ENCODE results near the gene RIPOR1.
"Not testable (repeated sequence)": the region's sequence is repeated elsewhere in the genome, so short reads cannot be mapped to it uniquely, and the experiment has no call there.

Gene RIPOR1

DNA sequence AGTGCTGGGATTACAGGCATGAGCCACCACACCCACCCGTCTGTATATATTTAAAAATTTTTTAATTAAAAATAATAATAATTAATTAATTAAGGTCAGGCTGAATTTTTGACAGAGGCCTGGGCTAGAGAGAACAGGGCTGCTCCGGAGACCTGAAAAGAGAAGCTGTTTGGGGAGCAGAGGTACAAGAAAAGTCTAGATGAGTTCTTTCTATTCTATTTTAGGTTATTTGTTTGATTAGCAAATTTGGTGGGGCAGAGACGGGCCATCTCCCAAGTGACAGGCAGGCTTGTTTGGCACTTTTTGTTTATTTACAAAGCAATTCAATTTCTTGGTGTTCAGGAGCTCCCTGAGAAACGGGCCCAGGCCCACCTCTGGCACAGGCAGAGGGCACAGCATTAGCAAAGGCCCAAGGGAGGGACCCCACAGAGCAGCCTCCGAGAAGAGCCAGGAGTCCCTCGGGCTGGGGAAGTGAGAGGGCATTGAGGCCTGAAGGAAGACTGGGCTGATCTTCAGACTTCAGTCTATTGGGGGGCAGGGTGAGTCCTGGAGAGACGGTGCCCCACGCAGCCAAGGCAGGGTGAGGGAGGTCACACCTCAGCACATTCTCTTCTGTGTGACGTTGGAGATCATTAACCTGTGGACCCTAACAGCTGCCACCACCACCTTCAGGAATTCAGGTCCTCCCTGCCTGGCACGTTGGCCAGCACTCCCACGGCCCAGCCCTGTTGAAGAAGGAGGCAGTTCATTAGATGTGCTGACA lies 10.8 kb upstream of the RIPOR1 start:
- no peak for DNase-seq

GRCh38 chr16:67518676-67519075 lies 10.0 kb upstream of the RIPOR1 start:
- no peak for DNase-seq

DNA sequence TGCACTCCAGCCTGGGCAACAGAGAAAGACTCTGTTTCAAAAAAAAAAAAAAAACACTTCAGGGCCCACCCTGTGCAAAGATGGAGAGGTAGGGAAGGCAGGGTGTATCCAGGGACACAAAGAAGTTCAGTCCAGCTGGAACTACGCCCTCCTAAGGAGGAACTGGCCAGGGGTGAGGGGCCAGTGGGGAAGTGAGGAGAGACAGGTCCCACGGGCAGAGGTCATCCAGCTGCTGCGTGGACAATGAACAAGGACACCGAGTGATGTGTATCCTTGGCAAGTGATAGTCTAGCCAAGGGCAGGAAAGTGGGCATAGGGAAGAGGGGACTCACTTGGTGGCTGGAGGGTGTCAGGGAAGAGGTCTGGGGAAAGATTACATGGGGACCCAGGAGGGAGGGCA lies 9.4 kb upstream of the RIPOR1 start:
- DNase-seq = no peak

- peak; percentile 50 for DNase-seq
Observed at GRCh38 chr16:67521095-67521804, 7.4 kb upstream of the RIPOR1 start.

GRCh38 chr16:67525176-67525860 lies 3.3 kb upstream of the RIPOR1 start:
- DNase-seq = no peak

DNA sequence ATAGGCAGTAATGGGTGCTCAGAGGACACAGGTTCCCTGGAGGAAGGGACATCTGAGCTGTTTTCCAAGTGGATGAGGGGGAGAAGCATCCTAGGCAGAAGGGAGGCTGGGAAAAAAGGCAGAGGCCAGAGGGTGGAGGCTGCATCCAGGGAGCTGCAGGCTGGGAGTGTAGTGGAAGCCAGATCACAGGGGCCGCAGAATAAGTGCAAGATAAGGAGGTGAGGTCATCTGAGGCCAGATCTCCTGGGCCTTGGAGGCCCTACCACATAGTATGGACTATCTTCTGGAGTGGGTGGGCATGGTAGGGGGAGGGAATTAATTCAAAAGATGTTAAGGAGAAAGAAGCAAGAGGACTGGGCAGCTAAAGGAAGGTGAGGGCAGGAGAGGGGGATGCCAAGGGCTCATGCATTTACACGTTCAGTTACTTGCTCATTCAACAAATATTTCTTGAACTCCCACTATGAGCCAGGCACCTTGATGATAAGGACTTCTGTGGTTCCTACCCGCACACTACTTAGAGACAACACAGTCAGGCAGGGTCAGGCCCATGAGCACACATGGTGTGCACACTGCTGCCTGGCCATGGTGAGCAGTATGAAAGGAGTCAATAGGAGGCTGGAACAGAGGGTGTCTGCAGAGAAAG lies 2.4 kb upstream of the RIPOR1 start:
- DNase-seq = no peak

GRCh38 chr16:67528870-67529581 lies 397 bp downstream of the RIPOR1 start:
- no peak for DNase-seq

- no peak for DNase-seq
Observed at GRCh38 chr16:67529582-67530012, 968 bp downstream of the RIPOR1 start.

GRCh38 chr16:67530013-67530939 lies 1.6 kb downstream of the RIPOR1 start:
- DNase-seq = no peak

DNA sequence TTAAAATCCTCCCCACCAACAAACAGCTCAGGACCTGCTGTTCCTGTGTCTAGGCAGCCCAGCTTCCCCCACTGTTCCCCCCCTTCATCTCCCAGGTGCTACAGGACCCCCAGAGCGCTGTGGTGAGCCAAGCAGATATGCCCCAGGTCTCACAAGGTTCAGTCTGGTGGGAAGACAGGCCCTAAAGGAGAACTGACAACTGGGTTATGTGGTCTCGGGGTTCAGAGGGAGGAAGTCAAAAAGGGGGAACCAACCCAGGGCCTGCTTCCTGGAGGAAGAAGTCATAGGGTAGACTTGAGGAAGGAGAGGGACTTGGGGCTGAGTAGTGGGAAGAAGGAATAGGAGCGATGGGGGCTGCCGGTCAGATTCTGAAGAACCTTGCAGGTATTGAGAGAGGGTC lies 2.6 kb downstream of the RIPOR1 start:
- no peak for DNase-seq

DNA sequence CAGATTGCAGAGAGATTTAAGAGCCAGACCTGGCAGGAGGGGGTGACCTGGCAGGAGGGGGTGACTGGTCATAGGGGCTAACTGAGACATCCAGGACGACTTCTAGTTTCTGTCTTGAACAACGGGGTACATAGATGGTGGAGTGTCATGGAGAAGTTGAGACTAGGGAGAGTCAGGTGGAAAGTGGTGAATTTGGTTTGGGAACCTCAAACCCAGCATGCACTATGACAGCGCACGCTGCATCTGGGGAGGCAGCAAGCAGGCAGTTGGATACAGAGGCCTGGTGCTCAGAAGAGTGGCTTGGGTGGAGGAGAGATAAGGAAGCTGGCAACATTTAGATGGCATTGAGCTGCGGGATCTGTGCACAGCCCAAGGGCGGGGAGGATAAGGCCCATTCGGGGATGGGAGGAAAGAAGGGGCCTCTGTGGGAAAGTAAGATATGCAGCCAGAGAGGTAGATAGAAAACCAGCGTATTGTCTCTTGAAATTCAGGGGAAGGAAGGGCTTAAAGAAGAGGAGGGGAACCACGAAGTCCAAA lies 4.5 kb downstream of the RIPOR1 start:
- DNase-seq = no peak

- not testable (repeated sequence) for DNase-seq
Observed at GRCh38 chr16:67533987-67534386, 5.4 kb downstream of the RIPOR1 start.

- no peak for DNase-seq
Observed at GRCh38 chr16:67534431-67534830, 5.8 kb downstream of the RIPOR1 start.

- DNase-seq = no peak
Observed at GRCh38 chr16:67535201-67535600, 6.6 kb downstream of the RIPOR1 start.

DNA sequence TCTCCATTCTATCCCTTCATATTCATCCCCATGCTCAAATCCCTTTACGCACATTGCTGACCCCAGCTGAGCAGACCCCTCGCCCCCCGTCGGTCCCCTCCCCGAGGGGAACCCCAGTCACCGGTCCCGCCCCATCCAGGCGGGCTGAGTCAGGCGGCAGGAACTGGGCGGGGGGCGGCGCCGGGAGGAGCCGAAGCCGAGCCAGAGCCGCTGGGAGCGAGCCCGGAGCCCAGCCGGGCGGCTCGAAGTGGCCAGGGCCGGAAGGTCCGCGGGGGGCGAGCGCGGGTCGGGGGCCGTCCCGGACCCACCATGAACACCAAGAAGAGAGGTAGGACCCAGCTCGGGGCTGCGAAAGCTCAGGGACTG lies 8.6 kb downstream of the RIPOR1 start:
- no peak for DNase-seq

DNA sequence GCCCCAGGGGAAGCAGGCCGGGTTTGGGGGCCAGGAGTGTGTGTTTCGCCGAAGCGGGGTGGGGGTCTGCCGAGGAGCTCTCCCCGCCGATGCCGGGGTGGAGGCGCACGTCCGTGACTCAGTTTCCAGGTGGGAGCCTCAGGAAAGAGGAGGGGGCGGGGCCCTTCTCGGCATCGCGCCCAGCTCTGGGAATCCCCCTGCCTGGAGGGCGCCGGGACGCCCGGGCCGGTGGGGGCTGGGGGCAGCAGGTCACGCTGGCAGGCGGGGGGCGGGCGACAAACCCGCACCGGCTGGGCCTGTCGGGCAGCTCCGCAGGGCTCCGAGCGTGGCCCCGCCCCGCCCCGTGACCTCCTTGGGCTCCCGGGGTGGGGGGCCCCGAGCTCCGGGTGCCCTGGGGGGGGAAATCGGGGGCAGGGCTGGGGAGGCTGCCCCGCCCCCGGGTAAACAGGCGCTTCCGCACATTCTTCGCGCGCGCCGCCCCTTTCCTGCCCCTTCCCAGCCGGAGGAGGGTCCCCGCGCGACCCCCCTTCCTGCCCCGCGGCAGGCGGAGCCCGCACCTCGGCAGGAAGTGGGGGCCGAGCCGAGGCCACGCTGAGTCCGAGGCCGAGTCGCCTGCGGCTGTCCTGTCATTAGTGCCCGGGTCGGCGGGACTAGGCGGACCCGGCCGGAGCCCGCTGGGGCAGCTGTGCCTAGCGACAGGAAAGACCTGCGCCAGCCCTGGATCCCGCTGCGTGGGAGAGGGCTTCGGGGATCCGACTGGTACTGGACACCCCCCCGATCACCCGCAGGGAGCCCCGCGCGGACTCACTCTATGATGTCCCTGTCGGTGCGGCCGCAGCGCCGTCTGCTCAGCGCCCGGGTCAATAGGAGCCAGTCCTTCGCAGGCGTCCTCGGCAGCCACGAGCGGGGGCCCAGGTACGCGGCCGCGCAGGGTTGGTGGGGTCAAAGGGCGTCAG lies 9.3 kb downstream of the RIPOR1 start:
- DNase-seq = no peak

GRCh38 chr16:67538666-67539101 lies 10.1 kb downstream of the RIPOR1 start:
- DNase-seq = no peak

- DNase-seq = no peak
Observed at GRCh38 chr16:67539271-67539670, 10.6 kb downstream of the RIPOR1 start.

DNA sequence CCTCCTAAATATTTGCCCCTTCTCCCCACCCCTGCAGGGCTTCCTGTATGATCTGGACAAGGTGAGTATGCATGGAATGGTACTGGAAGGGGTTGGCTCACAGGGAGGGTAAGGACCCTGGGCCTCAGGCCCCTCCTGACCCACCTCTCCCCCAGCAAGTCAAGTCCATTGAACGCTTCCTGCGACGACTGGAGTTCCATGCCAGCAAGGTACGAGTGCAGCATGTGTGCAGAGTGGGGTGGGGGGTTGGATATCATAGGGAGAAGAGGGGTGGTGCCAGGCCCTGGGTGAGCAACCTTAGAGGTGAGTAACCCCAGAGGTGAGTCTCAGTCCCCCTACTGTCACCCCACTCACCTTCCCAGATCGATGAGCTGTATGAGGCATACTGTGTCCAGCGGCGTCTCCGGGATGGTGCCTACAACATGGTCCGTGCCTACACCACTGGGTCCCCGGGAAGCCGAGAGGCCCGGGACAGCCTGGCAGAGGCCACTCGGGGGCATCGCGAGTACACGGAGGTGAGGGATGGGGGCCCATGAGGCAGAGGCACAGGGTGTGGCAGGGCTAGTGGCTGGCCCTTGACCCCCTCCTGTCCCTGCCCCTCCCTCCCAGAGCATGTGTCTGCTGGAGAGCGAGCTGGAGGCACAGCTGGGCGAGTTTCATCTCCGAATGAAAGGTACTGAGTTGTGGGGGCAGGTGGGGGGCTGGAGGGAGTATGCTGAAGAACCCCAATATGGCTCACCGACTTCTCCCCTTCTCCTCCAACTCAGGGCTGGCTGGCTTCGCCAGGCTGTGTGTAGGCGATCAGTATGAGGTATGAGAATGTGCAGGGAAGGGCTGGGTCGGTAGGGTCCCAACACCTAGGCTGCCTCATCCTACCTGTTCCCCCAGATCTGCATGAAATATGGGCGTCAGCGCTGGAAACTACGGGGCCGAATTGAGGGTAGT lies 11.3 kb downstream of the RIPOR1 start:
- no peak for DNase-seq
